Body of pancreas (tissue), 4 donors: ENCODE measurements around the gene RNF13.

ENCODE experiments used
- POLR2A ChIP-seq, 3 donors: fragments of 450-650 bp; IDR thresholded peaks; one replicate each; pipeline ENCODE4 v1.6.1; 2016; ENCODE audit warnings: antibody characterized with exemption in 3 of 3, mild to moderate bottlenecking in 2 of 3
- TF ChIP-seq, protein P1 (sequence below), 7 experiments: fragments of 450-650 bp in 4 of 7; fragments of 200-600 bp in 3 of 7; sonication (generic) in 3 of 7; IDR thresholded peaks; one replicate each; pipeline ENCODE4 v1.5.1; 2016 to 2019; ENCODE audit warnings: antibody characterized with exemption in 7 of 7

GRCh38 chr3:149957361-149958125 is 144.5 kb downstream of the RNF13 start:
- TF ChIP-seq, protein P1, sequence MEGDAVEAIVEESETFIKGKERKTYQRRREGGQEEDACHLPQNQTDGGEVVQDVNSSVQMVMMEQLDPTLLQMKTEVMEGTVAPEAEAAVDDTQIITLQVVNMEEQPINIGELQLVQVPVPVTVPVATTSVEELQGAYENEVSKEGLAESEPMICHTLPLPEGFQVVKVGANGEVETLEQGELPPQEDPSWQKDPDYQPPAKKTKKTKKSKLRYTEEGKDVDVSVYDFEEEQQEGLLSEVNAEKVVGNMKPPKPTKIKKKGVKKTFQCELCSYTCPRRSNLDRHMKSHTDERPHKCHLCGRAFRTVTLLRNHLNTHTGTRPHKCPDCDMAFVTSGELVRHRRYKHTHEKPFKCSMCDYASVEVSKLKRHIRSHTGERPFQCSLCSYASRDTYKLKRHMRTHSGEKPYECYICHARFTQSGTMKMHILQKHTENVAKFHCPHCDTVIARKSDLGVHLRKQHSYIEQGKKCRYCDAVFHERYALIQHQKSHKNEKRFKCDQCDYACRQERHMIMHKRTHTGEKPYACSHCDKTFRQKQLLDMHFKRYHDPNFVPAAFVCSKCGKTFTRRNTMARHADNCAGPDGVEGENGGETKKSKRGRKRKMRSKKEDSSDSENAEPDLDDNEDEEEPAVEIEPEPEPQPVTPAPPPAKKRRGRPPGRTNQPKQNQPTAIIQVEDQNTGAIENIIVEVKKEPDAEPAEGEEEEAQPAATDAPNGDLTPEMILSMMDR (IDR thresholded peaks at IDR 0.05), result no peak
- TF ChIP-seq POLR2A (IDR thresholded peaks at IDR 0.05), result no peak
